IMR-90 (cell line): Measurements from ENCODE around the gene TNS3. TPM values are rescaled to one million over a fixed set of nuclear protein-coding genes. Genes with fewer than 3 reads are reported as not detected.

Experiments used
- ATAC-seq: fragments of 200-7000 bp; cut with Tn5 transposase; 2 replicates; pipeline ENCODE4 v1.9.1; 2020; ENCODE audit warnings: low read depth, mild to moderate bottlenecking, moderate library complexity
- BruUV-seq: library from RNA; stranded (reverse); fragments of 400-500 nt; replicated peaks from 2 replicates; lab custom pipeline; 2021; lab: Mats Ljungman, UMichigan
- CTCF ChIA-PET: fragments of 300-600 bp; formaldehyde crosslinking; extraction: SDS; loops from one replicate; lab custom pipeline; 2021; ENCODE audit warnings: antibody characterized with exemption; lab: Yijun Ruan, JAX
- POLR2A ChIA-PET: fragments of 300-600 bp; sonication (Branson Sonifier 250); formaldehyde crosslinking; loops from one replicate; lab custom pipeline; 2022; ENCODE audit warnings: antibody characterized with exemption; ENCODE audit not compliant: unreplicated experiment; lab: Charles Lee
- DNase-seq: peaks from one replicate; pipeline ENCODE4 v3.0.0; 2013
- H2AFZ ChIP-seq: replicated peaks from 2 replicates; pipeline ENCODE3; 2013; ENCODE audit warnings: low read length, mild to moderate bottlenecking; ENCODE audit not compliant: poor library complexity
- H2AK5ac ChIP-seq: 2 replicates; pipeline ENCODE4 v1.6.1; 2013; ENCODE audit warnings: low read depth, low read length, inconsistent platforms
- H2AK9ac ChIP-seq: replicated peaks from 2 replicates; pipeline ENCODE3; 2013; ENCODE audit warnings: mild to moderate bottlenecking, low read depth, low read length, moderate library complexity; ENCODE audit not compliant: poor library complexity
- H2BK120ac ChIP-seq: 2 replicates; pipeline ENCODE4 v1.6.1; 2013; ENCODE audit warnings: low read depth, low read length, inconsistent platforms
- H2BK15ac ChIP-seq: 3 replicates; pipeline ENCODE4 v1.6.1; 2013; ENCODE audit warnings: low read depth, low read length, inconsistent platforms
- H2BK20ac ChIP-seq: 2 replicates; pipeline ENCODE4 v1.6.1; 2013; ENCODE audit warnings: low read depth, mild to moderate bottlenecking, inconsistent platforms, low read length, moderate library complexity
- H2BK5ac ChIP-seq: 2 replicates; pipeline ENCODE4 v1.6.1; 2013; ENCODE audit warnings: mild to moderate bottlenecking, low read depth, low read length, inconsistent platforms; ENCODE audit not compliant: poor library complexity, severe bottlenecking
- H3K14ac ChIP-seq: replicated peaks from 2 replicates; pipeline ENCODE4 v1.6.1; 2013; ENCODE audit warnings: low read depth, low read length, inconsistent platforms
- H3K18ac ChIP-seq: 2 replicates; pipeline ENCODE4 v1.6.1; 2013; ENCODE audit warnings: low read depth, low read length, control low read depth
- H3K23ac ChIP-seq: 2 replicates; pipeline ENCODE4 v1.6.1; 2013; ENCODE audit warnings: low read depth, low read length, inconsistent platforms
- H3K27ac ChIP-seq: 2 replicates; pipeline ENCODE4 v1.5.1; 2013; ENCODE audit warnings: mild to moderate bottlenecking, control low read depth, low read length; ENCODE audit not compliant: insufficient read depth
- H3K27me3 ChIP-seq: 2 replicates; pipeline ENCODE4 v1.6.1; 2013; ENCODE audit warnings: low read length; ENCODE audit not compliant: control insufficient read depth, insufficient read depth
- H3K36me3 ChIP-seq: 2 replicates; pipeline ENCODE4 v1.6.1; 2013; ENCODE audit warnings: low read length, mixed read lengths; ENCODE audit not compliant: control insufficient read depth, insufficient read depth
- H3K4ac ChIP-seq: 2 replicates; pipeline ENCODE4 v1.6.1; 2013; ENCODE audit warnings: low read depth, low read length, inconsistent platforms
- H3K4me1 ChIP-seq: 2 replicates; pipeline ENCODE4 v1.6.1; 2013; ENCODE audit warnings: low read length, mixed read lengths; ENCODE audit not compliant: control insufficient read depth, insufficient read depth
- H3K4me2 ChIP-seq: 2 replicates; pipeline ENCODE4 v1.6.1; 2013; ENCODE audit warnings: low read depth, mild to moderate bottlenecking, control low read depth, low read length, moderate library complexity
- H3K4me3 ChIP-seq: 2 replicates; pipeline ENCODE4 v1.5.1; 2013; ENCODE audit warnings: low read depth, mild to moderate bottlenecking, control low read depth, low read length, moderate library complexity; ENCODE audit not compliant: insufficient read depth
- H3K56ac ChIP-seq: 2 replicates; pipeline ENCODE4 v1.6.1; 2013; ENCODE audit warnings: low read length, inconsistent platforms; ENCODE audit not compliant: insufficient read depth; ENCODE audit errors: extremely low read depth
- H3K79me1 ChIP-seq, 2 experiments: 2 replicates each; pipeline ENCODE4 v1.6.1; 2013; ENCODE audit warnings: low read length in 2 of 2, inconsistent platforms in 1 of 2, low read depth in 1 of 2
- H3K9ac ChIP-seq: 2 replicates; pipeline ENCODE4 v1.6.1; 2013; ENCODE audit warnings: low read depth, low read length, control low read depth
- H3K9me1 ChIP-seq: 2 replicates; pipeline ENCODE4 v1.6.1; 2013; ENCODE audit warnings: low read length, inconsistent platforms; ENCODE audit not compliant: insufficient read depth
- H3K9me3 ChIP-seq: 2 replicates; pipeline ENCODE4 v1.6.1; 2013; ENCODE audit warnings: low read length; ENCODE audit not compliant: control insufficient read depth, insufficient read depth
- H4K20me1 ChIP-seq: 2 replicates; pipeline ENCODE4 v1.6.1; 2013; ENCODE audit warnings: low read length, inconsistent platforms; ENCODE audit not compliant: insufficient read depth
- H4K5ac ChIP-seq: 2 replicates; pipeline ENCODE4 v1.6.1; 2013; ENCODE audit warnings: mild to moderate bottlenecking, low read depth, low read length, control low read depth
- H4K8ac ChIP-seq, 2 experiments: 2 replicates each; pipeline ENCODE4 v1.6.1; 2013; ENCODE audit warnings: low read depth in 2 of 2, low read length in 2 of 2, control low read depth in 1 of 2, inconsistent platforms in 1 of 2
- H4K91ac ChIP-seq: 2 replicates; pipeline ENCODE4 v1.6.1; 2013; ENCODE audit warnings: low read depth, low read length, inconsistent platforms; ENCODE audit not compliant: insufficient read depth
- BHLHE40 ChIP-seq: fragments of 150-350 bp; IDR thresholded peaks from 2 replicates; pipeline ENCODE4 v1.6.1; 2016; ENCODE audit warnings: mild to moderate bottlenecking, low read depth, low read length
- CEBPB ChIP-seq: IDR thresholded peaks from 2 replicates; pipeline ENCODE4 v1.6.1; 2012; ENCODE audit warnings: low read depth, low read length, improper control_type of control experiment
- CTCF ChIP-seq: conservative IDR thresholded peaks from 2 replicates; pipeline ENCODE4 v1.5.1; 2012; ENCODE audit warnings: mild to moderate bottlenecking, low read depth, low read length, improper control_type of control experiment
- MXI1 ChIP-seq: IDR thresholded peaks from 2 replicates; pipeline ENCODE4 v1.6.1; 2012; ENCODE audit warnings: low read depth, mild to moderate bottlenecking, low read length, moderate library complexity, borderline replicate concordance
- POLR2A ChIP-seq: IDR thresholded peaks from 2 replicates; pipeline ENCODE4 v1.6.1; 2012; ENCODE audit warnings: mild to moderate bottlenecking, low read depth, low read length
- RCOR1 ChIP-seq: IDR thresholded peaks from 2 replicates; pipeline ENCODE4 v1.6.1; 2012; ENCODE audit warnings: mild to moderate bottlenecking, low read length, improper control_type of control experiment; ENCODE audit not compliant: insufficient replicate concordance
- WGBS, 2 experiments: methylation state at CpG; one replicate each; pipeline versions ENCODE4 v1.1.5 to v1.1.7; 2013; ENCODE audit warnings: missing lambda C conversion rate in 2 of 2; ENCODE audit not compliant: insufficient read length in 1 of 2; ENCODE audit errors: extremely low coverage in 2 of 2; 5-methylcytosine and 5-hydroxymethylcytosine counted together
- dilution Hi-C: fragments of 300-500 bp; cut with HindIII; formaldehyde crosslinking; loops from one replicate; pipeline ENCODE4 v1.14.3; 2018; ENCODE audit warnings: low sequenced_read_pairs; ENCODE audit not compliant: unreplicated experiment
- in situ Hi-C: fragments of 300-500 bp; cut with MboI; formaldehyde crosslinking; loops from 3 replicates; pipeline ENCODE4 v1.14.3; 2019; ENCODE audit warnings: low sequenced_read_pairs, inconsistent platforms, mixed read lengths
- intact Hi-C: fragments of 100-400 bp; cut with micrococcal nuclease; formaldehyde crosslinking; loops from 2 replicates; pipeline ENCODE4 v1.10.0; 2022
- polyA plus RNA-seq, 3 experiments: library from polyadenylated mRNA; depleted of rRNA; stranded (reverse); fragments of >200 nt; gene quantifications; 2 replicates each; pipeline ENCODE4 v1.2.3, GENCODE V29; 2012; ENCODE audit warnings: low replicate concordance in 1 of 3
- total RNA-seq: library from RNA; depleted of rRNA; stranded (reverse); fragments of >200 nt; gene quantifications from 2 replicates; pipeline ENCODE4 v1.2.3, GENCODE V29; 2012
- TF ChIP-seq, protein P1 (sequence below): fragments of 150-350 bp; IDR thresholded peaks from 2 replicates; pipeline ENCODE4 v1.6.1; 2017; ENCODE audit warnings: mild to moderate bottlenecking, antibody characterized with exemption, low read length, low read depth
- TF ChIP-seq, protein P2 (sequence below): fragments of 150-350 bp; IDR thresholded peaks from 2 replicates; pipeline ENCODE4 v1.6.1; 2016; ENCODE audit warnings: low read depth, mild to moderate bottlenecking, low read length, moderate library complexity, borderline replicate concordance

Gene TNS3
- total and polyA plus RNA-seq, 2 of the 4 experiments (the other 2 are of a cell fraction): 64.3 to 79.2 TPM

- Histone ChIP-seq H4K20me1 (no peaks in the 10 kb centered on the region), H3K23ac (no peak overlapping the region), H2BK15ac (no peak overlapping the region), H3K18ac (no peak overlapping the region), H3K9ac (no peak overlapping the region), H3K14ac (no peak overlapping the region; the same call in 1 of the 2 replicates), H2AK9ac (peak overlapping the region; percentile 85), H2AK5ac (0 out of 2 replicates have a peak overlapping the region, but pooled peaks have one; percentile 43), H2BK5ac (no peak overlapping the region), H3K36me3 (no peaks in the 10 kb centered on the region), H3K9me1 (peaks cover 15% of the 10 kb centered on the region; the same call in 1 of the 2 replicates), H4K91ac (peak overlapping the region; percentile 9; the same call in 1 of the 2 replicates), H4K5ac (no peak overlapping the region), H3K27me3 (no peaks in the 10 kb centered on the region), H3K4me2 (no peak overlapping the region), H3K4me1 (peaks cover 14% of the 10 kb centered on the region), H3K4ac (peak overlapping the region; percentile 63), H3K9me3 (no peaks in the 10 kb centered on the region), H4K8ac (peak overlapping the region in 1 of 2 experiments; percentile 33; a peak in 1 of 4 replicates), H2AFZ (no peak overlapping the region), H3K56ac (no peak overlapping the region), H2BK20ac (peak overlapping the region; percentile 40; the same call in 1 of the 2 replicates), H3K79me1 (no peaks in the 10 kb centered on the region), H3K27ac (no peak overlapping the region), H3K4me3 (no peak overlapping the region), H2BK120ac (peak overlapping the region; percentile 26)
- CTCF ChIA-PET: no interaction called here
- no peak for DNase-seq
- dilution Hi-C loops (no loop called here), in situ Hi-C loops (no loop called here), intact Hi-C loops (no loop called here)
- ATAC-seq: no peak
- POLR2A ChIA-PET: interaction anchor here (0.8 kb wide), 1 partner anchor 164 kb away, joined by 3 read pairs; no protein-coding TSS in a partner anchor
- no TSS peak for BruUV-seq
- WGBS, 2 experiments: 95% methylated on average over 4 of the region's 13 CpGs; no CpG with 5 or more reads in 1 of the 2 experiments
- TF ChIP-seq, protein P1, sequence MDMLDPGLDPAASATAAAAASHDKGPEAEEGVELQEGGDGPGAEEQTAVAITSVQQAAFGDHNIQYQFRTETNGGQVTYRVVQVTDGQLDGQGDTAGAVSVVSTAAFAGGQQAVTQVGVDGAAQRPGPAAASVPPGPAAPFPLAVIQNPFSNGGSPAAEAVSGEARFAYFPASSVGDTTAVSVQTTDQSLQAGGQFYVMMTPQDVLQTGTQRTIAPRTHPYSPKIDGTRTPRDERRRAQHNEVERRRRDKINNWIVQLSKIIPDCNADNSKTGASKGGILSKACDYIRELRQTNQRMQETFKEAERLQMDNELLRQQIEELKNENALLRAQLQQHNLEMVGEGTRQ: no peak
- TF ChIP-seq POLR2A (no peak), RCOR1 (no peak), CTCF (no peak), MXI1 (no peak), CEBPB (no peak), BHLHE40 (no peak)
- TF ChIP-seq, protein P2, sequence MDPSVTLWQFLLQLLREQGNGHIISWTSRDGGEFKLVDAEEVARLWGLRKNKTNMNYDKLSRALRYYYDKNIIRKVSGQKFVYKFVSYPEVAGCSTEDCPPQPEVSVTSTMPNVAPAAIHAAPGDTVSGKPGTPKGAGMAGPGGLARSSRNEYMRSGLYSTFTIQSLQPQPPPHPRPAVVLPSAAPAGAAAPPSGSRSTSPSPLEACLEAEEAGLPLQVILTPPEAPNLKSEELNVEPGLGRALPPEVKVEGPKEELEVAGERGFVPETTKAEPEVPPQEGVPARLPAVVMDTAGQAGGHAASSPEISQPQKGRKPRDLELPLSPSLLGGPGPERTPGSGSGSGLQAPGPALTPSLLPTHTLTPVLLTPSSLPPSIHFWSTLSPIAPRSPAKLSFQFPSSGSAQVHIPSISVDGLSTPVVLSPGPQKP: no peak
Observed at GRCh38 chr7:47631711-47632110, 49.8 kb upstream of the TNS3 start.
